Measurements from ENCODE around the gene BABAM2.
A peak's percentile ranks its signal among the peaks of the same experiment; 100 is the strongest.
"Not testable (repeated sequence)": the region's sequence is repeated elsewhere in the genome, so short reads cannot be mapped to it uniquely, and the experiment has no call there.

The BABAM2 gene

DNA sequence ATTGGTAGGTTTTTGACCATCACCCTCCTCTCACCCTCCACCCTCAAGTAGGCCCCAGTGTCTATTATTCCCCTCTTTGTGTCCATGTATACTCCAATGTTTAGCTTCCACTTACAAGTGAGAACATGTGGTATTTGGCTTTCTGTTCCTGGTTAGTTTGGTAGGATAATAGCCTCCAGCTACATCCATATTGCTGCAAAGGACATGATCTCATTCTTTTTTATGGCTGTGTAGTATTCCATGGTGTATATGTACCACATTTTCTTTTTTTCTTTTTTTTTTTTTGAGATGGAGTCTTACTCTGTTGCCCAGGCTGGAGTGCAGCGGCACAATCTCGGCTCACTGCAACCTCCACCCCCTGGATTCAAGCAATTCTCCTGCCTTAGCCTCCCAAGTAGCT is 88.2 kb downstream of the BABAM2 start:
- Mint-ChIP-seq H3K36me3 (ENCODE audit: low read depth) (peaks cover 12% of the 10 kb centered on the region), H3K4me1 (peaks cover 33% of the 10 kb centered on the region), H3K27ac (peak overlapping the region; percentile 40)
- H3K9me3 Mint-ChIP-seq, ATAC-seq, H3K4me3 Mint-ChIP-seq, H3K27me3 Mint-ChIP-seq, DNase-seq: not testable (repeated sequence)

DNA sequence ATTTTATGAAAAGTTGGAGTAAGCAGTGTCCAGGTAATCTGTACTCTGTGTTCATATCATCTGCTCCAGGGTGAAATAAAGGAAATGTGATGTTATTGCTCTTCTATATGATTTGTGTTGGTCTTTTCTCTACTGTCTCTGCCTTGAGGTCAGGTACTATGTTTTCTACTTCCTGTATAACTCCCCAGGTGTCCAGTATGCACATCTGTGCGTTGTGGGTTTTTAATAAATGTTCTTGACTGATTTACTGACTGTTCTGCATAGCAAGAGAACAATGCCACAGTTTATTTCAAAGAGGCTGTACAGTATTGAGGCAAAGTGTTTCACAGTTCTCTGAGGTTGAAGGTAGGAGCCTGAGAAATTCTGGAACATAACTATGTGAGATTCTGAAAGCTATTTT is 89.7 kb downstream of the BABAM2 start:
- ATAC-seq (no peak), DNase-seq (no peak)
- peaks cover 6% of the 10 kb centered on the region for H3K9me3 Mint-ChIP-seq
- H3K4me3 Mint-ChIP-seq: no peak overlapping the region
- H3K27me3 Mint-ChIP-seq: no peaks in the 10 kb centered on the region
- H3K4me1 Mint-ChIP-seq: peaks cover 31% of the 10 kb centered on the region
- no peak overlapping the region for H3K27ac Mint-ChIP-seq
- peaks cover 12% of the 10 kb centered on the region for H3K36me3 Mint-ChIP-seq (ENCODE audit: low read depth)

DNA sequence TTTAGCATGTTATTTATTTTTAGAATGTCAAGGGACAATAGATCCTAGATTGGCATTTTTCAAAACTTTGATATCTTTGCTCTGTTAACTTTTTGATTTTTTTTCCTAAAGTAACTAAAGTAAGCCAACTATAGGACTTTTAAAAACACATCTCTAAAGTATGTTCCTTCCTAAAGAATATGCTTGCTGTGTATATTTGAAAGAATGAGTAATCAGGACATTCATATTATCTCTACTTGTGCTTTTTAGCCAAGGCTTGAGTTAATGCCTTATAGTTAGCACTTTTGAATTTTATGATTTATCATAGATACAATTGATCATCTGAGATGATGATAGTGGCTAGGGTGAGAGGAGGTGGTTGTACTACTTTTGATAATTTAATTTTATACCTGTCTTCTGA is 93.6 kb downstream of the BABAM2 start:
- Mint-ChIP-seq H3K27me3 (no peaks in the 10 kb centered on the region), H3K36me3 (ENCODE audit: low read depth) (peaks cover 15% of the 10 kb centered on the region), H3K4me1 (peaks cover 29% of the 10 kb centered on the region), H3K4me3 (no peak overlapping the region), H3K27ac (no peak overlapping the region), H3K9me3 (peaks cover 6% of the 10 kb centered on the region)
- no peak for DNase-seq
- ATAC-seq: no peak

DNA sequence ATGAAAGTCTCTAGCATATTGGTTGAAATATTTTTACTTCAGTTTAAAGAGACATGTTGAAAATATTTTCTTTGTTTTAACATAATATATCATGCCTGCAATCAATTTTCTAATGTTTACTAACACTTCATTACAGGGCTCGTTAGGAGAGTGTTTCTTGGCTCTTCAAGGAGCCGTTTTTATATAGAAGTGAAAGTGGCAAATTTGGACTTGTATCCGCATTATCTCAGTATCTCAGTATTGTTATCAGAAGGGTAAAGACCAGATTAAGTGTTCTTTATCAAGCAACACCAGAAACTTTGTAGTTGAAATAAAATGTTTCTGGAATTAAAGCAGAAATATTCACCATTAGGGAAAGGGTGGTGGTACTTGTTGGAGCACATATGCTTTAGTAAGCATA is 97.8 kb downstream of the BABAM2 start:
- Mint-ChIP-seq H3K4me3 (no peak overlapping the region), H3K27me3 (no peaks in the 10 kb centered on the region)
- ATAC-seq: no peak

DNA sequence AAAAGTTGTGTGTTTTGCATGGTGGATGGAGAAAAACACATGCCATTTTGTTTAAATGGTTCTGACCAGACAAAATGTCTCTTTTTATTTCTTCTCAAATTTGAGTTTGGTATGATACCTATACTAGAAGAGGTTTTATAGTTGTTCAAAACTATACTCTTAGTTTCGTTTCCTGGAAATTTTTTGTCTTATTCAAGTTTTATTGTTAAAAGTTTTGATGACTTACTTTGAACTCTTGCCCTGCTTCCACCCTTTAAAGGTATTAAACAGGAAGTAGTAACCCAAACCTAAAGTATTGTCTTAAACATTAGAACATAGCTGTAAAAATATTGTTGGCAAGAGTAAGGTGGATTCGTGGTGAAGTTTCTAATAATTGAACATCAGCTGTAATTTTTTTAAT is 98.2 kb downstream of the BABAM2 start:
- Mint-ChIP-seq H3K9me3 (peaks cover 8% of the 10 kb centered on the region), H3K27ac (no peak overlapping the region), H3K36me3 (ENCODE audit: low read depth) (peaks cover 25% of the 10 kb centered on the region), H3K27me3 (no peaks in the 10 kb centered on the region), H3K4me1 (peaks cover 30% of the 10 kb centered on the region), H3K4me3 (no peak overlapping the region)
- DNase-seq (no peak), ATAC-seq (no peak)

More for the DNA sequence above, 97.8 kb downstream of the BABAM2 start:
- peaks cover 30% of the 10 kb centered on the region for H3K4me1 Mint-ChIP-seq
- DNase-seq: no peak
- peaks cover 8% of the 10 kb centered on the region for H3K9me3 Mint-ChIP-seq
- H3K27ac Mint-ChIP-seq: no peak overlapping the region
- peaks cover 27% of the 10 kb centered on the region for H3K36me3 Mint-ChIP-seq (ENCODE audit: low read depth)

DNA sequence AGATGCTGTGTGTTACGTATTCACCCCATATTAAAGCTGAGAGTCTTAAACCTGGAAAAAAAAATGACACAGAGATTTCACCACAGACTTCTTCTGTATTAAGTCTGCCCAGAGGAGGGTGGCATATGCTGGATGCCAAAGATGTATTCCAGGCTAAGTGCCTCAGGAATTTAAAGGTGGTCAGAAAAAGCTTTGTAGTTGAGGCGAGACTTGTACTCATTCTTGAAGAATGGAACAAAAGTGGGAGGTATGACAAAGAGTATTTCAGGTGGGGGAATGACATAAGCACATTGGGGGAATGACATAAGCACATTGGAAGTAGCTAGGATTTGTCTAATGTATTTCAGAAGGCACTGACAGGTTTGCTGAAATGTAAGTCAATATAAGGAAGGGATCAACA is 98.6 kb downstream of the BABAM2 start:
- H3K9me3 Mint-ChIP-seq: peaks cover 8% of the 10 kb centered on the region
- H3K4me3 Mint-ChIP-seq: no peak overlapping the region
- no peaks in the 10 kb centered on the region for H3K27me3 Mint-ChIP-seq
- no peak for DNase-seq
- ATAC-seq: no peak
- H3K4me1 Mint-ChIP-seq: peaks cover 30% of the 10 kb centered on the region
- peaks cover 25% of the 10 kb centered on the region for H3K36me3 Mint-ChIP-seq (ENCODE audit: low read depth)
- no peak overlapping the region for H3K27ac Mint-ChIP-seq

DNA sequence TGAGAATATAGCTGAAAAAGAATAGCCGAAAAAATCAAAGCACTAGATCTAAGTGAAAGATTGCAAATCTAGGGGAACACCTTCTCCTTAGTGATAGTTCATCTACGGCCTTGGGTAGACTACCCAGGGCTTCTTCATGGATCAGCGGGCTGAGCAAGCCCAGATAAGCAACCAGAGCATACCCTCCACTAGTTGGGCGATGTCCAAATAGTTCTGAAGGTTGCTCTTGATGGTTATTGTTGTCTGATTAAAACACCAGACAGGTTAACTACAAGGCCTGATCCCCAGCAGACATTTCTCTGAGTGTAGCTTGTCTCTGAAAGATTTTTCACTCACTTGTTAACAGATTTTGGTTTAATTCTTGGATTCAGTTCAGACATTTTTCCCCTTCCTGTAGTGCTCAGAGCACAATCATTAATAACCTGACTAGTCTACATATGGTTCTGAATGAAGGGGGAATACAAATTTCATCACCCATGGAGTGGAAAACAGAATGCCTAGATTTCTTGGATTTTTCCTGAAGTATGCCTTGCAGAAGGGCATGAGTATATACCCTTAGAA is 99.6 kb downstream of the BABAM2 start:
- Mint-ChIP-seq H3K9me3 (peaks cover 13% of the 10 kb centered on the region), H3K27me3 (no peaks in the 10 kb centered on the region), H3K4me3 (no peak overlapping the region), H3K27ac (no peak overlapping the region), H3K4me1 (peaks cover 31% of the 10 kb centered on the region), H3K36me3 (ENCODE audit: low read depth) (peaks cover 34% of the 10 kb centered on the region)
- DNase-seq (no peak), ATAC-seq (no peak)

DNA sequence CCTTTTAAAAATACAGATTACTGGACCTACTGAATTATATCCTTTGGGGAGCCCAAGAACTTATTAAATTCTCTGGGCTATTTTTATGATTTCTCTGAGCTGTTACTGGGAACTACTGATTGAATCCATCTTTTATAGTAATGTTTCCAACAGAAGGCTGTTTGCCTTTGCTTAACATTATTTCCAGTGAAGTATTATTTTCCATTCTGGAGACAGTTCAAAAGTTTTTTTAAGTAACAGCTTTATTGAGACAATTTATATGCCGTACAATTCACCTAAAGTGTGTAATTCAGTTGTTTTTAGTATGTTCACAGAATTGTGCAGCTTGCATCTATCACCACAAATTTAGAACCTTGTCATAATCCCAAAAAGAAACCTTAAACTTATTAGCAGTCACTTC is 100.6 kb downstream of the BABAM2 start:
- Mint-ChIP-seq H3K4me1 (peaks cover 31% of the 10 kb centered on the region), H3K27me3 (no peaks in the 10 kb centered on the region), H3K27ac (no peak overlapping the region), H3K36me3 (ENCODE audit: low read depth) (peaks cover 40% of the 10 kb centered on the region), H3K9me3 (peaks cover 13% of the 10 kb centered on the region), H3K4me3 (no peak overlapping the region)
- DNase-seq (no peak), ATAC-seq (no peak)

DNA sequence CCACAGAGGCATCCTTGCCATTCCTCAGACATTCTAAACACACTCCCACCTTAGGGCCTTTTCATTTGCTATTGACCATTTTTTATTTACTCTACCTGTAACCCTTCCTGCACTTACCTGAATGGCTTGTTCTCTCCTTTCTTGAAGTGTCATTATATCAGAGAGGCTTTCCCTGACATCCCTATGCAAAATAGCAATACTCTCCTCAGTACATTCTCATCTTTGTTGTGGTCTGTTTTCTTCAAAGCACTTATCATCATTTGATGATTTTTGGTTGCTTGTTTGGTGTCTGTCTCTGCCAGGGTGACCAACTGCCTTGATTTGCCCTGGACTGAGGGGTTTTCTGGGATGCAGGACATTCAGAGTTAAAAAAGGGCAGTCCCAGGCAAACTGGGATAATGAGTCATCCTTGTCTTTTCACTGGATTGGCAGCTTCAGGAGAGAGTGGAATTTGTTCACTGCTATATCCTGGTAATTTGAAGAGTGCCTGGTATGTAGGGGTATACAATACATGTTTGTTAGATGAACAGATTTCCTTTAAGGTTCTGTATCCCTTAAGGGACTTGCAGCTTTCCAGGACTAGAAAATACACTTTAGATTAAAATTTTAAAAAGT is 102.4 kb downstream of the BABAM2 start:
- H3K9me3 Mint-ChIP-seq: peaks cover 13% of the 10 kb centered on the region
- no peaks in the 10 kb centered on the region for H3K27me3 Mint-ChIP-seq
- DNase-seq: no peak
- no peak overlapping the region for H3K27ac Mint-ChIP-seq
- no peak overlapping the region for H3K4me3 Mint-ChIP-seq
- peaks cover 23% of the 10 kb centered on the region for H3K4me1 Mint-ChIP-seq
- H3K36me3 Mint-ChIP-seq (ENCODE audit: low read depth): peaks cover 44% of the 10 kb centered on the region
- ATAC-seq: no peak

DNA sequence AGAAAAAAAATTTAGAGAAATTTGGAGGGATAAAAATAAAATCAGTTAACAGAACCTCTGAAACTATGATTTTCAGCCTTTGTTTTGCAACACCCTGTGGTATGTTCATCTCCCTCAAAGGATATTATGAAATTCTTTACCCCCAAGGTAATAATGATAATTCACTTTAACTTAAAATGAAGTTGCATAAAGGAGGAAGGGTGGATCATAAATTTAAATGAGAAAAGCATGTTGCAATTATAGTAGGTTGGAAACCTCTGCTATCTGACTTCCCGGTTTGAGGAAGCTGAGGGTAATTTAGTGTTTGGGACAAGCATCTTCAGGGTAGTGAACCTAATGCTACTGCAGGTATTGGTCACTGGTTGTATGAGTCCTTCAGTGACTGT is 102.9 kb downstream of the BABAM2 start:
- Mint-ChIP-seq H3K9me3 (peaks cover 13% of the 10 kb centered on the region), H3K4me3 (no peak overlapping the region), H3K4me1 (peaks cover 18% of the 10 kb centered on the region), H3K27me3 (no peaks in the 10 kb centered on the region), H3K36me3 (ENCODE audit: low read depth) (peaks cover 42% of the 10 kb centered on the region), H3K27ac (no peak overlapping the region)
- no peak for DNase-seq
- ATAC-seq: no peak

DNA sequence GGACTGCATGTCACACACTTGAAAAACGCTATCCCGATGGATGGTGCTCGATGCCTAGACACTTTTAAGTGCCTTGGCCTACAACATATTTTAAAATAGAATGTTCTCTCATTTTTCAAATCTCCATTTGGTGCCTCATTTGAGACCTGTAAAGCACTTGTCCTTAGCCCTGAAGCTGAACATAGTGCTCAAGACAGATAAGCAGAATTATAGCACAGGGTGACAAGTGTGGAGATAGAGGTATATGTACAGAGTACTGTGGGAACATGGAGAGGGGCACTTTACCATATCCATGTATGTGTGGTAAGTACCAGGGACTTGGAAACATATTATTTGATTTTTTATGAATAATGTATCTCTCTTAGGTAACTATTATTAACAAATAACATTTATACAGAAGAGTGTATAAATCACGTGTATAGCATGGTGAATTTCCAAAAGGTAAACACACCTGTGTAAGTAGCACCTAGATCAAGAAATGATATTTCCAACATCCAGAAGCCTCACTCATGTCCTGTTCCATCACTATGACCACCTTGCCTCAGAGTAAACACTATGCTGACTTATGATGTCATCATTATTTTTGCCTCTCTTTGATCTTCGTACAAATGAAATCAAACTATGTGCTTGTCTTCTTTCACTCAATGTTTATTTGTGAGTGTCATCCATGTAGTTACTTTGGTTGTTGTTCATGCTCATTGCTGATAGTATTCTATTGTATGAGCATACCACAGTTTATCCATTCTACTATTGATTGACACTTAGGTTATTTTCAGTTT is 103.6 kb downstream of the BABAM2 start:
- Mint-ChIP-seq H3K36me3 (ENCODE audit: low read depth) (peaks cover 36% of the 10 kb centered on the region), H3K27me3 (no peaks in the 10 kb centered on the region), H3K9me3 (peaks cover 13% of the 10 kb centered on the region), H3K4me1 (peaks cover 10% of the 10 kb centered on the region), H3K27ac (no peak overlapping the region), H3K4me3 (no peak overlapping the region)
- ATAC-seq: no peak
- DNase-seq: no peak

DNA sequence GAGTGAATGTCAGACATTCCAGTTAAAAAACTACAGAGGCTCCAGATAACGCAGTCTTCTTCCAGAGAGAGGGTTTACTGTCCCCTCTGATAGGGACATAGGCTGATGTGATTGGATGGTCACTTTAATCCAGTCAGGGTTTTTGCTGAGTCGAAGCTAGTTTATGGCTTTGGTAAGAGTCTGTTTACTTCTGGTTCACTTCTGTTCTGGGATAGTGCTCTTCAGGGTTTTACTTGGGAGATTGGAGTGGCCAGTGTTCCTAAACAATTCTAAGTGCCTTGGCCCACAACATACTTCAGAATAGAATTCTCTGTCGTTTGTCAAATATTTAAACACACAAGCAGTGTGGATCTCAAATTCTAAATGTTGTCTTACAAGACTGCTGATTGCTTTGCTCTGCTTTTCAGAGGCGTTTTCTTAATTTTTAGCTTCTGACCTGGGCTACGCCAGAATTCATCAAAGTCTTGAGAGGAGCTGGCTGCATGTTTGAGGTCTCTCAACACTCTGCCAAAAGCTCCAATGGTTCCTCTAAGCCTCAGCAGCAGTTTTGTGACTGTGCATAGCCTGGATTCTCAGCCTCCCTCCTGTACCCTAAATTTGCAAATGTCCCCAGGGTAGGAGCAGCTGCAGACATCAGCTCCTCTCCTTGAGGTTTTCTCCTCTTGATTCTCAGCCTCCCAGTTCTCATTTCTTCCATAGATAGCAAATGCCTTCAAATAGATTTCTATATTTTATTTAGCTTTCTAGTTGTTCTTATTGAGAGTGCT is 105.8 kb downstream of the BABAM2 start:
- Mint-ChIP-seq H3K27me3 (no peaks in the 10 kb centered on the region), H3K9me3 (peaks cover 8% of the 10 kb centered on the region), H3K36me3 (ENCODE audit: low read depth) (peaks cover 27% of the 10 kb centered on the region), H3K4me1 (peaks cover 10% of the 10 kb centered on the region), H3K4me3 (no peak overlapping the region), H3K27ac (no peak overlapping the region)
- DNase-seq (no peak), ATAC-seq (no peak)

DNA sequence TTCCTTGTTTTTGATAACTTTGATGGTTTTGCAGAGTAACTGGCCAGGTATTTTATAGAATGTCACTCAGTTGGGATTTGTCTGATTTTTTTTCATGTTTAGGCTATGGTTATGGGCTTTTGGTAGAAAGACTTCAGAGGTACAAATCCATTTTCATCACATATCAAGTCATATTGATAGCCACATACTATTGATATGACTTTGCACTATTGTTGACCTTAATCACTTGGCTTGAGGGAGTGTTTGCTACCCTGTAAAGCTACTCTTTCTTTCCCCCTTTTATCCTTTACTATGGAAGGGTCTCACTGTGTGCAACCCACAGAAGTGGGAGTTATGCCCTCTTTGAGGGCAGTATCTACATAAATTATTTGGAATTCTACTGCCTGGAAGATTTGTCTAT is 109.8 kb downstream of the BABAM2 start:
- H3K4me3 Mint-ChIP-seq: no peak overlapping the region
- DNase-seq (no peak), ATAC-seq (no peak)
- H3K27me3 Mint-ChIP-seq: no peaks in the 10 kb centered on the region
- no peak overlapping the region for H3K27ac Mint-ChIP-seq
- peaks cover 9% of the 10 kb centered on the region for H3K36me3 Mint-ChIP-seq (ENCODE audit: low read depth)
- H3K9me3 Mint-ChIP-seq: no peaks in the 10 kb centered on the region
- peaks cover 21% of the 10 kb centered on the region for H3K4me1 Mint-ChIP-seq

DNA sequence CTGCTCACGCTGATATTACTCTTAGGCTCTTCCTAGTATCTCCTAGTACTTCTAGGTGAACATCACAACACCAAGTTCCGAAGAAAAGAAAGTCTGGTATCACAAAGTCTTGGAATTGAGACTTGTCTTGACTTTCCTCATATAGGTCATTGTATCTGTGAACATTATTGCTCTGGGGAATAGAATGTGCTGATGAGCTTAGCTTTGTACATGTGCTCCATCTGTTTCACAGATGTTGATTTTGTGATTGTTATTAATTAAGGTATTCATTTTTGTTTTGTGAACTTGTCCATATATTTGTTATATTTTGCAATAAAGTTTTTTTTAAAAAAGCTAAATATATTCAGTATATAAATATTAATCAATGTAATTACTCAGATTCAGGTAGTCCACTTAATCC is 111.7 kb downstream of the BABAM2 start:
- Mint-ChIP-seq H3K36me3 (ENCODE audit: low read depth) (peaks cover 1% of the 10 kb centered on the region), H3K9me3 (no peaks in the 10 kb centered on the region), H3K27ac (no peak overlapping the region), H3K4me3 (no peak overlapping the region), H3K27me3 (no peaks in the 10 kb centered on the region), H3K4me1 (peaks cover 21% of the 10 kb centered on the region)
- DNase-seq (no peak), ATAC-seq (no peak)

DNA sequence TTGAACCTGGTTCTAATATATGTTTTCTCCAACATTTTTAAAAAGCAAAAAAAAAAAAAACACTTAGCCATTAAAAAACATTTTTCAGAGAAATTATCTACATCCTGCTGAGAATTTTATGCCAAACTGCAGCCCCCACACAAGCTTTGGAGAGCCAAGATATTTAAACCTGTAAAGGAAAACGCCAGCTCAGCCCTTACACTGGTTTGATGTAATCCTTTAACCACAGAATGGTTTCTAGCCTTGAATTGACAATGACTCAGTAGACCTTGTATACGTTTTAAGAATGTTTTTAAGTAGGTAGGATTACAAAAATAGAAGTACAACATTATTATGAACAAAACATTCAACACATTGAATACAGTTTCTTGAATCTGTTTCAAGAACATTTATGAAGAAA is 113.6 kb downstream of the BABAM2 start:
- Mint-ChIP-seq H3K27ac (no peak overlapping the region), H3K9me3 (no peaks in the 10 kb centered on the region), H3K4me3 (no peak overlapping the region), H3K36me3 (ENCODE audit: low read depth) (peaks cover 1% of the 10 kb centered on the region), H3K27me3 (no peaks in the 10 kb centered on the region), H3K4me1 (peaks cover 21% of the 10 kb centered on the region)
- DNase-seq (peak; percentile 15), ATAC-seq (peak; percentile 93)
